HCT116 (cell line): ENCODE measurements around the gene DLG2.

Experiments
- CTCF ChIP-seq, 3 experiments: fragments of 200-600 bp in 1 of 3; sonication (generic) in 1 of 3; IDR thresholded peaks in 2 of 3; conservative IDR thresholded peaks in 1 of 3; 2 replicates each; pipeline ENCODE4 v1.5.1; 2012 to 2017; ENCODE audit warnings: low read depth in 2 of 3, low read length in 2 of 3, antibody characterized with exemption in 1 of 3, borderline replicate concordance in 1 of 3, control low read depth in 1 of 3, mild to moderate bottlenecking in 1 of 3, mixed read lengths in 1 of 3, mixed run types in 1 of 3, moderate library complexity in 1 of 3; ENCODE audit not compliant: insufficient read depth in 1 of 3
- ELF1 ChIP-seq: IDR thresholded peaks from 2 replicates; pipeline ENCODE4 v1.6.1; 2012; ENCODE audit warnings: low read depth, borderline replicate concordance
- FOSL1 ChIP-seq: IDR thresholded peaks from 2 replicates; pipeline ENCODE4 v1.6.1; 2012; ENCODE audit warnings: low read depth
- POLR2A ChIP-seq: IDR thresholded peaks from 2 replicates; pipeline ENCODE4 v1.7.0; 2011; ENCODE audit warnings: borderline replicate concordance; ENCODE audit not compliant: insufficient read depth, insufficient read length; ENCODE audit errors: extremely low read depth
- POLR2AphosphoS5 ChIP-seq: IDR thresholded peaks from 2 replicates; pipeline ENCODE4 v1.6.1; 2011; ENCODE audit warnings: mild to moderate bottlenecking, low read depth, low read length, moderate library complexity
- RAD21 ChIP-seq: IDR thresholded peaks from 2 replicates; pipeline ENCODE4 v1.6.1; 2012; ENCODE audit warnings: low read depth, mild to moderate bottlenecking

- TF ChIP-seq RAD21: no peak
- no peak for TF ChIP-seq CTCF (IDR thresholded peaks at IDR 0.05 in 2 of 3, conservative IDR thresholded peaks at IDR 0.05 in 1 of 3; ENCODE audit: borderline replicate concordance in 1 of 3, insufficient read depth in 1 of 3, low read depth in 2 of 3, low read length in 2 of 3)
- no peak for TF ChIP-seq ELF1
- TF ChIP-seq FOSL1: no peak
- no peak for TF ChIP-seq POLR2AphosphoS5
- no peak for TF ChIP-seq POLR2A
Measured at GRCh38 chr11:83764643-83765042, 1862.5 kb downstream of the DLG2 start.
